Stomach (tissue), 9 donors: ENCODE results near the gene FKBP14. TPM values are rescaled to one million over a fixed set of nuclear protein-coding genes. Genes with fewer than 3 reads are reported as not detected.
"Not testable (repeated sequence)": the region's sequence is repeated elsewhere in the genome, so short reads cannot be mapped to it uniquely, and the experiment has no call there.

Experiments
- DNase-seq, 2 donors: peaks; one replicate each; pipeline versions ENCODE4 v3.0.0 to v3.0.0-alpha.2; 2013 to 2019
- H3K27ac ChIP-seq, 5 donors: fragments of 200-600 bp in 4 of 5; sonication (generic) in 4 of 5; one replicate each; pipeline ENCODE4 v1.5.1; 2013 to 2019; ENCODE audit warnings: mild to moderate bottlenecking in 1 of 5, moderate library complexity in 1 of 5
- H3K27me3 ChIP-seq, 3 donors: fragments of 200-600 bp; sonication (generic); one replicate each; pipeline ENCODE4 v1.5.1; 2017 to 2019; ENCODE audit warnings: mixed run types in 1 of 3
- H3K36me3 ChIP-seq, 4 donors: fragments of 200-600 bp; sonication (generic); 1 replicate in 3 of 4; 2 replicates in 1 of 4; pipeline ENCODE4 v1.5.1; 2016 to 2019
- H3K4me1 ChIP-seq, 4 donors: fragments of 200-600 bp; sonication (generic); one replicate each; pipeline ENCODE4 v1.5.1; 2016 to 2019
- H3K4me3 ChIP-seq, 4 donors: fragments of 200-600 bp; sonication (generic) in 3 of 4; one replicate each; pipeline ENCODE4 v1.5.1; 2016 to 2019; ENCODE audit warnings: mild to moderate bottlenecking in 1 of 4
- H3K9me3 ChIP-seq, 4 donors: fragments of 200-600 bp; sonication (generic); one replicate each; pipeline ENCODE4 v1.5.1; 2016 to 2019
- CTCF ChIP-seq, 7 experiments: fragments of 450-650 bp in 4 of 7; fragments of 200-600 bp in 3 of 7; sonication (generic) in 3 of 7; IDR thresholded peaks; one replicate each; pipeline ENCODE4 v1.5.1; 2016 to 2019; ENCODE audit warnings: antibody characterized with exemption in 7 of 7, control low read depth in 2 of 7, mild to moderate bottlenecking in 1 of 7
- EP300 ChIP-seq: sonication (generic); formaldehyde crosslinking; IDR thresholded peaks from one replicate; pipeline ENCODE4 v1.6.1; 2017; ENCODE audit warnings: antibody characterized with exemption
- POLR2A ChIP-seq, 4 donors: fragments of 450-650 bp; IDR thresholded peaks; one replicate each; pipeline ENCODE4 v1.6.1; 2016; ENCODE audit warnings: antibody characterized with exemption in 4 of 4, control low read depth in 2 of 4, mild to moderate bottlenecking in 1 of 4, moderate library complexity in 1 of 4
- POLR2AphosphoS5 ChIP-seq, 3 donors: sonication (generic); formaldehyde crosslinking; IDR thresholded peaks; one replicate each; pipeline ENCODE4 v1.6.1; 2016; ENCODE audit warnings: antibody characterized with exemption in 3 of 3
- WGBS, 5 donors: extraction: QIAGEN DNeasy Blood & Tissue Kit in 3 of 5; methylation state at CpG; one replicate each; pipeline versions ENCODE4 v1.1.5 to v1.1.7; 2013 to 2018; 5-methylcytosine and 5-hydroxymethylcytosine counted together
- intact Hi-C: fragments of 100-400 bp; cut with DNase I; formaldehyde crosslinking; loops from one replicate; pipeline ENCODE4 v1.15.1; 2023; ENCODE audit warnings: low total_unique reads
- polyA plus RNA-seq, 3 donors: library from polyadenylated mRNA; stranded (reverse); fragments of 200-250 nt; gene quantifications; one replicate each; pipeline ENCODE4 v1.2.3, GENCODE V29; 2013
- total RNA-seq, 5 donors: library from RNA; depleted of rRNA; stranded (reverse); fragments of >200 nt; gene quantifications; one replicate each; pipeline versions ENCODE4 v1.1.0 to v1.2.3, GENCODE V29; 2014 to 2016
- donor health status: healthy with polysubstance abuse.
- donor health status: Bipolar disorder and iron deficiency.
- donor health status: healthy.

The FKBP14 gene
- total and polyA plus RNA-seq, 8 donors = 0.29 to 45.2 (median 5.9) TPM

DNA sequence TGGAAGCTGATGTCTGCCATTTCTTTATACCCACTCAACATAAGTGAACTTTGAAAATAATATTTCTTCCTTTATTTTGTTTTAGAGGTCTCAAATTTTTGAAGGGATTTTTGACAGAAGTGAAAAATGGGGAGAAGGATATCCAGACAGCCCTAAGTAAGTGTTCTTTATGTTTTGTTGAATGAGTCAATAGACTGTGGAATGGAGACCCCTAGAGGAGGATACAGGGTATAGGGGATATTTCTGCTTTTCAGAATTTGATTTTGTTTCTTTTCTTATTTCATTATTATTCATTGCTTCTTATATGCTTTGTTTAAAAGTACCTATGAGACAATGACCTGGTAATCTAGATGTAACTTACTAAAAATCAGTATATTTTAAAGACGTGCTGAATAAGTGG is 36.1 kb upstream of the FKBP14 start:
- no peak overlapping the region for H3K4me3 ChIP-seq
- peak in 1 of 2 donors; percentile 65 for DNase-seq
- H3K4me1 ChIP-seq = no peaks in the 10 kb centered on the region
- intact Hi-C loops = no loop called here
- TF ChIP-seq CTCF (IDR thresholded peaks at IDR 0.05) = peak in 5 of 7 experiments; percentile 22 to 47 (median 34)
- no peak for TF ChIP-seq EP300
- no peak for TF ChIP-seq POLR2AphosphoS5 (IDR thresholded peaks at IDR 0.05)
- TF ChIP-seq POLR2A (IDR thresholded peaks at IDR 0.05) = no peak
- WGBS, 5 donors = 58 to 79% (median 76%) methylated on average over 1 of the region's 1 CpG
- no peak overlapping the region for H3K27ac ChIP-seq
- peaks cover 0 to 37% (median 32%) of the 10 kb centered on the region in 4 donors for H3K36me3 ChIP-seq
- H3K9me3 ChIP-seq = no peaks in the 10 kb centered on the region
- H3K27me3 ChIP-seq = no peaks in the 10 kb centered on the region

- H3K9me3 ChIP-seq, intact Hi-C loops, H3K27me3 ChIP-seq, H3K27ac ChIP-seq, H3K4me1 ChIP-seq, H3K4me3 ChIP-seq: not testable (repeated sequence)
- TF ChIP-seq CTCF (IDR thresholded peaks at IDR 0.05) = peak in 5 of 7 experiments; percentile 40 to 59 (median 51)
- peak; percentile 33 to 60 for DNase-seq
- H3K36me3 ChIP-seq = peaks cover 0 to 37% (median 32%) of the 10 kb centered on the region in 4 donors
- WGBS, 5 donors = 7 to 27% (median 15%) methylated on average over 3 of the region's 3 CpGs
Observed at GRCh38 chr7:30061786-30062185, 35.3 kb upstream of the FKBP14 start.

GRCh38 chr7:30057741-30058140 is 31.2 kb upstream of the FKBP14 start:
- Histone ChIP-seq H3K36me3 (peaks cover 8 to 50% (median 44%) of the 10 kb centered on the region in 4 donors), H3K9me3 (no peaks in the 10 kb centered on the region), H3K4me1 (no peaks in the 10 kb centered on the region), H3K27ac (no peak overlapping the region), H3K4me3 (no peak overlapping the region), H3K27me3 (no peaks in the 10 kb centered on the region)
- intact Hi-C loops = no loop called here
- no peak for TF ChIP-seq CTCF (IDR thresholded peaks at IDR 0.05)
- no peak for DNase-seq

DNA sequence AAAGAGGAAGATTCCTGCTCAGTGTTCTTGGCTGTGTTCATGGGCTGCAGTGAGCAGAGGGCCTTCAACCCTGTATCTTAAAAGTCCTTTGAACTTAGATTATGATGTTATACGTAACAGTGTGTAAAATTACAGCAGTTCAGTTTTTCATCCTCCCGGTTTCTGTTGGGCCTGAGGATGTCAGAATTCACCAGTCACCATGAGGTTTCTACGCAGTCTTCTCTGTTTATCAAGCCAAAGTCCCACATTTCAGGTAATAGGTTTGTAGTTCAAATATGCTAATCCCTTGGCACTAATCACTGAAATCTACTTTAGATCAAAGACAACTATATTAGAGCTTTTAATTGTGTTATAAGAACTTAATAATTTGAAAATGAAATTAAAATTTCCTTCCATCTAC is 26.6 kb upstream of the FKBP14 start:
- no peak for DNase-seq
- intact Hi-C loops = no loop called here
- Histone ChIP-seq H3K27ac (no peak overlapping the region), H3K4me1 (no peaks in the 10 kb centered on the region), H3K9me3 (no peaks in the 10 kb centered on the region), H3K27me3 (no peaks in the 10 kb centered on the region), H3K36me3 (peaks cover 19 to 76% (median 65%) of the 10 kb centered on the region in 4 donors), H3K4me3 (no peak overlapping the region)
- 93 to 99% (median 97%) methylated on average over 3 of the region's 3 CpGs for WGBS, 5 donors
- TF ChIP-seq POLR2AphosphoS5 (IDR thresholded peaks at IDR 0.05) = no peak
- TF ChIP-seq EP300 = no peak
- TF ChIP-seq CTCF (IDR thresholded peaks at IDR 0.05) = no peak
- TF ChIP-seq POLR2A (IDR thresholded peaks at IDR 0.05) = no peak
